ENCODE data around the gene MAP2K5. TPM values are rescaled to one million over a fixed set of nuclear protein-coding genes. Genes with fewer than 3 reads are reported as not detected.
A peak's percentile ranks its signal among the peaks of the same experiment; 100 is the strongest.

The MAP2K5 gene
- total RNA-seq, 3 donors from 2014 or later = 26.4 to 36.4 (median 30.3) TPM

- no peaks in the 10 kb centered on the region for H3K9me3 ChIP-seq
- DNase-seq = no peak
- H3K36me3 ChIP-seq (ENCODE audit: low read depth) = no peaks in the 10 kb centered on the region
- H3K4me3 ChIP-seq = no peak overlapping the region
- peak; percentile 18 for ATAC-seq
- H3K4me1 ChIP-seq (ENCODE audit: low read depth) = no peaks in the 10 kb centered on the region
- intact Hi-C loops (cut with DNase I, micrococcal nuclease) = no loop called here
- no peak for TF ChIP-seq CTCF (IDR thresholded peaks at IDR 0.05)
Measured at GRCh38 chr15:67738056-67738455, 195.6 kb downstream of the MAP2K5 start.

GRCh38 chr15:67740405-67740804 lies 197.9 kb downstream of the MAP2K5 start:
- Histone ChIP-seq H3K4me1 (ENCODE audit: low read depth) (peaks cover 5% of the 10 kb centered on the region), H3K9me3 (no peaks in the 10 kb centered on the region), H3K36me3 (ENCODE audit: low read depth) (no peaks in the 10 kb centered on the region), H3K4me3 (no peak overlapping the region)
- intact Hi-C loops (cut with DNase I, micrococcal nuclease) = no loop called here
- no peak for TF ChIP-seq CTCF (IDR thresholded peaks at IDR 0.05)
- ATAC-seq = no peak
- DNase-seq = no peak

- Histone ChIP-seq H3K4me3 (no peak overlapping the region), H3K4me1 (ENCODE audit: low read depth) (peaks cover 8% of the 10 kb centered on the region), H3K9me3 (no peaks in the 10 kb centered on the region), H3K36me3 (ENCODE audit: low read depth) (no peaks in the 10 kb centered on the region)
- intact Hi-C loops (cut with DNase I, micrococcal nuclease) = no loop called here
- ATAC-seq (no peak), DNase-seq (no peak)
- no peak for TF ChIP-seq CTCF (IDR thresholded peaks at IDR 0.05)
Measured at GRCh38 chr15:67741308-67741707, 198.8 kb downstream of the MAP2K5 start.

- H3K36me3 ChIP-seq (ENCODE audit: low read depth) = no peaks in the 10 kb centered on the region
- DNase-seq (no peak), ATAC-seq (no peak)
- intact Hi-C loops (cut with DNase I, micrococcal nuclease) = no loop called here
- H3K4me3 ChIP-seq = no peak overlapping the region
- H3K4me1 ChIP-seq (ENCODE audit: low read depth) = peaks cover 9% of the 10 kb centered on the region
- TF ChIP-seq CTCF (IDR thresholded peaks at IDR 0.05) = no peak
- no peaks in the 10 kb centered on the region for H3K9me3 ChIP-seq
Measured at GRCh38 chr15:67743558-67743957, 201.1 kb downstream of the MAP2K5 start.

- no peak for TF ChIP-seq CTCF (IDR thresholded peaks at IDR 0.05)
- no peaks in the 10 kb centered on the region for H3K36me3 ChIP-seq (ENCODE audit: low read depth)
- H3K4me1 ChIP-seq (ENCODE audit: low read depth) = peaks cover 9% of the 10 kb centered on the region
- intact Hi-C loops (cut with DNase I, micrococcal nuclease) = no loop called here
- H3K4me3 ChIP-seq = no peak overlapping the region
- H3K9me3 ChIP-seq = no peaks in the 10 kb centered on the region
- no peak for ATAC-seq
- no peak for DNase-seq
Measured at GRCh38 chr15:67744331-67745072, 202.0 kb downstream of the MAP2K5 start.
